Endothelial cell of umbilical vein (primary cell): ENCODE measurements around the gene CEACAM16. TPM values are rescaled to one million over a fixed set of nuclear protein-coding genes. Genes with fewer than 3 reads are reported as not detected.

ENCODE experiments used
- BruUV-seq: library from RNA; stranded (reverse); fragments of 400-500 nt; replicated peaks from 2 replicates; lab custom pipeline; 2021; lab: Mats Ljungman, UMichigan
- CTCF ChIA-PET: fragments of 300-600, 350-600 bp; sonication (Branson Sonifier 250); formaldehyde crosslinking; loops from one replicate; lab custom pipeline; 2021; ENCODE audit warnings: antibody characterized with exemption, inconsistent platforms; lab: Charles Lee
- POLR2A ChIA-PET: fragments of 300-600, 350-600 bp; sonication (Branson Sonifier 250); formaldehyde crosslinking; loops from one replicate; lab custom pipeline; 2021; ENCODE audit warnings: antibody characterized with exemption, inconsistent platforms; lab: Charles Lee
- DNase-seq: peaks from one replicate; pipeline ENCODE4 v3.0.0-alpha.2; 2011; ENCODE audit warnings: low read depth, low spot score
- FAIRE-seq: peaks from 2 replicates; lab custom pipeline; 2011; peaks lifted over from hg19 to GRCh38; lab: Jason Lieb, UNC
- H2AFZ ChIP-seq: 2 replicates; pipeline ENCODE4 v1.6.0; 2012; ENCODE audit warnings: low read depth, low read length, control low read depth, inconsistent platforms
- H3K27ac ChIP-seq: 2 replicates; pipeline ENCODE4 v1.5.1; 2011; ENCODE audit warnings: low read depth, mild to moderate bottlenecking, control low read depth, low read length, moderate library complexity; ENCODE audit not compliant: insufficient read depth
- H3K27me3 ChIP-seq, 2 experiments: 2 replicates each; pipeline versions ENCODE4 v1.6.0 to v1.6.1; 2011; ENCODE audit warnings: low read length in 2 of 2, mixed read lengths in 1 of 2; ENCODE audit not compliant: control insufficient read depth in 2 of 2, insufficient read depth in 2 of 2
- H3K36me3 ChIP-seq, 2 experiments: 2 replicates in 1 of 2; 3 replicates in 1 of 2; pipeline ENCODE4 v1.5.1; 2011; ENCODE audit warnings: low read length in 2 of 2, mild to moderate bottlenecking in 1 of 2, moderate library complexity in 1 of 2; ENCODE audit not compliant: control insufficient read depth in 2 of 2, insufficient read depth in 2 of 2; ENCODE audit errors: extremely low read depth in 1 of 2
- H3K4me1 ChIP-seq: 3 replicates; pipeline ENCODE4 v1.5.1; 2011; ENCODE audit warnings: mild to moderate bottlenecking, low read length; ENCODE audit not compliant: control insufficient read depth, insufficient read depth; ENCODE audit errors: extremely low read depth
- H3K4me2 ChIP-seq: 2 replicates; pipeline ENCODE4 v1.6.1; 2011; ENCODE audit warnings: low read length, control low read depth, mixed read lengths; ENCODE audit not compliant: insufficient read depth
- H3K4me3 ChIP-seq, 3 experiments: fragments of 200-600 bp in 1 of 3; sonication (generic), shearing (Covaris generic) in 1 of 3; replicated peaks in 1 of 3; 2 replicates each; pipeline ENCODE4 v1.5.1; 2011 to 2016; ENCODE audit warnings: control low read depth in 3 of 3, low read length in 3 of 3, mild to moderate bottlenecking in 2 of 3, inconsistent platforms in 1 of 3, low read depth in 1 of 3, moderate library complexity in 1 of 3; ENCODE audit not compliant: insufficient read depth in 1 of 3
- H3K79me2 ChIP-seq: 2 replicates; pipeline ENCODE4 v1.6.0; 2012; ENCODE audit warnings: low read length, inconsistent platforms; ENCODE audit not compliant: control insufficient read depth, insufficient read depth
- H3K9ac ChIP-seq: replicated peaks from 2 replicates; pipeline ENCODE3; 2011; ENCODE audit warnings: low read length, control low read depth; ENCODE audit not compliant: insufficient read depth; ENCODE audit errors: extremely low read depth
- H3K9me1 ChIP-seq: replicated peaks from 3 replicates; pipeline ENCODE4 v1.6.0; 2011; ENCODE audit warnings: mild to moderate bottlenecking, low read length; ENCODE audit not compliant: control insufficient read depth, insufficient read depth; ENCODE audit errors: extremely low read depth
- H3K9me3 ChIP-seq: replicated peaks from 2 replicates; pipeline ENCODE4 v1.5.1; 2012; ENCODE audit warnings: low read length, inconsistent platforms; ENCODE audit not compliant: control insufficient read depth, insufficient read depth
- H4K20me1 ChIP-seq: replicated peaks from 2 replicates; pipeline ENCODE3; 2011; ENCODE audit warnings: mild to moderate bottlenecking, low read length; ENCODE audit not compliant: control insufficient read depth, insufficient read depth; ENCODE audit errors: extremely low read depth
- EZH2 ChIP-seq: IDR thresholded peaks from 2 replicates; pipeline ENCODE4 v1.6.1; 2012; ENCODE audit warnings: borderline replicate concordance, low read depth, mild to moderate bottlenecking, moderate library complexity, low read length, inconsistent platforms; ENCODE audit not compliant: severe bottlenecking
- FOS ChIP-seq: IDR thresholded peaks from 2 replicates; pipeline ENCODE4 v1.6.1; 2011; ENCODE audit warnings: mild to moderate bottlenecking, low read length, moderate library complexity, borderline replicate concordance; ENCODE audit not compliant: insufficient read depth
- GATA2 ChIP-seq: IDR thresholded peaks from 2 replicates; pipeline ENCODE4 v1.7.0; 2011; ENCODE audit warnings: low read depth, mild to moderate bottlenecking, moderate library complexity, mixed read lengths, low read length; ENCODE audit not compliant: insufficient read length, insufficient read depth
- JUN ChIP-seq: IDR thresholded peaks from 2 replicates; pipeline ENCODE4 v1.6.1; 2011; ENCODE audit warnings: borderline replicate concordance, low read depth; ENCODE audit not compliant: insufficient read length, insufficient read depth
- MYC ChIP-seq: IDR thresholded peaks from one replicate; pipeline ENCODE4 v1.6.1; 2011; ENCODE audit warnings: mild to moderate bottlenecking, low read depth, low read length
- POLR2A ChIP-seq: IDR thresholded peaks from 2 replicates; pipeline ENCODE4 v1.6.1; 2012; ENCODE audit warnings: low read depth, mild to moderate bottlenecking, control low read depth, low read length
- POLR2AphosphoS5 ChIP-seq: IDR thresholded peaks from 2 replicates; pipeline ENCODE4 v1.6.1; 2012; ENCODE audit warnings: low read depth, mild to moderate bottlenecking, control low read depth, low read length, moderate library complexity; ENCODE audit not compliant: insufficient read depth
- dilution Hi-C: fragments of 300-500 bp; cut with MboI; formaldehyde crosslinking; loops from one replicate; pipeline ENCODE4 v1.15.0; 2019; ENCODE audit warnings: low sequenced_read_pairs; ENCODE audit not compliant: extremely low pct_ligation_motif_present
- intact Hi-C: fragments of 100-400 bp; cut with micrococcal nuclease; formaldehyde crosslinking; loops from one replicate; pipeline ENCODE4 v1.10.0; 2022
- polyA plus RNA-seq, 4 experiments: library from polyadenylated mRNA; depleted of rRNA in 3 of 4; stranded (reverse) in 3 of 4; unstranded in 1 of 4; fragments of >200 nt; gene quantifications; 2 replicates each; pipeline versions ENCODE4 v1.2.1 to v1.2.3, GENCODE V29; 2011 to 2012; ENCODE audit warnings: missing spikeins in 1 of 4
- total RNA-seq: library from RNA; stranded (reverse); gene quantifications from 2 replicates; pipeline ENCODE4 v1.2.3, GENCODE V29; 2021
- TF ChIP-seq, protein P1 (sequence below), 2 donors: IDR thresholded peaks; 1 replicate in 1 of 2; 2 replicates in 1 of 2; pipeline ENCODE4 v1.5.1; 2011; ENCODE audit warnings: low read length in 2 of 2, mild to moderate bottlenecking in 2 of 2, moderate library complexity in 2 of 2, control low read depth in 1 of 2, inconsistent platforms in 1 of 2, low read depth in 1 of 2; ENCODE audit not compliant: insufficient read depth in 1 of 2; ENCODE audit errors: extremely low read depth in 1 of 2
- TF ChIP-seq, protein P2 (sequence below): IDR thresholded peaks from 2 replicates; pipeline ENCODE4 v1.6.1; 2011; ENCODE audit not compliant: insufficient read depth, insufficient read length

CEACAM16 gene
- total and polyA plus RNA-seq, 2 donors (not counting 3 experiments of a cell fraction or from before 2014, with no cell fraction given) = not detected

- no peaks in the 10 kb centered on the region for H3K27me3 ChIP-seq
- intact Hi-C loops (no loop called here), dilution Hi-C loops (no loop called here)
- CTCF ChIA-PET = interaction anchor here (1.2 kb wide), 1 partner anchor 16 kb away, joined by 4 read pairs; no protein-coding TSS in a partner anchor
- BruUV-seq = no TSS peak
- H3K9ac ChIP-seq = no peak overlapping the region
- no peak overlapping the region for H3K27ac ChIP-seq
- TF ChIP-seq JUN (no peak), FOS (no peak), MYC (no peak), GATA2 (no peak), POLR2A (no peak), EZH2 (no peak), POLR2AphosphoS5 (no peak)
- TF ChIP-seq, protein P1, sequence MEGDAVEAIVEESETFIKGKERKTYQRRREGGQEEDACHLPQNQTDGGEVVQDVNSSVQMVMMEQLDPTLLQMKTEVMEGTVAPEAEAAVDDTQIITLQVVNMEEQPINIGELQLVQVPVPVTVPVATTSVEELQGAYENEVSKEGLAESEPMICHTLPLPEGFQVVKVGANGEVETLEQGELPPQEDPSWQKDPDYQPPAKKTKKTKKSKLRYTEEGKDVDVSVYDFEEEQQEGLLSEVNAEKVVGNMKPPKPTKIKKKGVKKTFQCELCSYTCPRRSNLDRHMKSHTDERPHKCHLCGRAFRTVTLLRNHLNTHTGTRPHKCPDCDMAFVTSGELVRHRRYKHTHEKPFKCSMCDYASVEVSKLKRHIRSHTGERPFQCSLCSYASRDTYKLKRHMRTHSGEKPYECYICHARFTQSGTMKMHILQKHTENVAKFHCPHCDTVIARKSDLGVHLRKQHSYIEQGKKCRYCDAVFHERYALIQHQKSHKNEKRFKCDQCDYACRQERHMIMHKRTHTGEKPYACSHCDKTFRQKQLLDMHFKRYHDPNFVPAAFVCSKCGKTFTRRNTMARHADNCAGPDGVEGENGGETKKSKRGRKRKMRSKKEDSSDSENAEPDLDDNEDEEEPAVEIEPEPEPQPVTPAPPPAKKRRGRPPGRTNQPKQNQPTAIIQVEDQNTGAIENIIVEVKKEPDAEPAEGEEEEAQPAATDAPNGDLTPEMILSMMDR (IDR thresholded peaks at IDR 0.05; ENCODE audit: extremely low read depth in 1 of 2, insufficient read depth in 1 of 2, low read depth in 1 of 2, low read length in 2 of 2) = no peak
- TF ChIP-seq, protein P2, sequence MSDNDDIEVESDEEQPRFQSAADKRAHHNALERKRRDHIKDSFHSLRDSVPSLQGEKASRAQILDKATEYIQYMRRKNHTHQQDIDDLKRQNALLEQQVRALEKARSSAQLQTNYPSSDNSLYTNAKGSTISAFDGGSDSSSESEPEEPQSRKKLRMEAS = no peak
- H4K20me1 ChIP-seq = no peaks in the 10 kb centered on the region
- no peak overlapping the region for H3K4me2 ChIP-seq
- no peaks in the 10 kb centered on the region for H3K79me2 ChIP-seq
- H3K9me1 ChIP-seq = no peaks in the 10 kb centered on the region
- no peaks in the 10 kb centered on the region for H3K36me3 ChIP-seq
- no peak for FAIRE-seq
- peaks cover 2% of the 10 kb centered on the region for H3K4me1 ChIP-seq
- no peak overlapping the region for H3K4me3 ChIP-seq
- POLR2A ChIA-PET = no interaction called here
- no peak overlapping the region for H2AFZ ChIP-seq
- no peaks in the 10 kb centered on the region for H3K9me3 ChIP-seq
- no peak for DNase-seq
Measured at GRCh38 chr19:44707794-44708193, 8.8 kb downstream of the CEACAM16 start.
